Loucy (cell line): Measurements from ENCODE around the gene TIAM2.

Source experiments
- H2AFZ ChIP-seq: fragments of 200-600 bp; sonication (generic); 2 replicates; pipeline ENCODE4 v1.6.0; 2016; ENCODE audit warnings: antibody characterized with exemption, mild to moderate bottlenecking, low read length, moderate library complexity
- H3F3A ChIP-seq: fragments of 200-600 bp; 2 replicates; pipeline ENCODE4 v1.6.0; 2016; ENCODE audit warnings: antibody characterized with exemption, low read depth, mild to moderate bottlenecking
- H3K27me3 ChIP-seq: fragments of 200-600 bp; sonication (generic); 2 replicates; pipeline ENCODE4 v1.6.1; 2014; ENCODE audit warnings: low read length, mild to moderate bottlenecking; ENCODE audit not compliant: insufficient read depth, poor library complexity, severe bottlenecking
- H3K36me3 ChIP-seq: fragments of 200-600 bp; sonication (generic); 2 replicates; pipeline ENCODE4 v1.6.1; 2016; ENCODE audit warnings: low read length; ENCODE audit not compliant: insufficient read depth
- H3K4me1 ChIP-seq: fragments of 200-600 bp; sonication (generic); 2 replicates; pipeline ENCODE4 v1.5.1; 2014; ENCODE audit warnings: low read length, mild to moderate bottlenecking; ENCODE audit not compliant: insufficient read depth, poor library complexity, severe bottlenecking
- H3K4me2 ChIP-seq: fragments of 200-600 bp; sonication (generic); 2 replicates; pipeline ENCODE4 v1.6.0; 2014; ENCODE audit warnings: antibody characterized with exemption, low read length, low read depth, mild to moderate bottlenecking; ENCODE audit not compliant: poor library complexity, severe bottlenecking
- H3K4me3 ChIP-seq: fragments of 200-600 bp; sonication (generic); 2 replicates; pipeline ENCODE4 v1.5.1; 2014; ENCODE audit warnings: low read length, mild to moderate bottlenecking, mixed read lengths; ENCODE audit not compliant: poor library complexity, severe bottlenecking
- H3K79me2 ChIP-seq: fragments of 200-600 bp; sonication (generic); 2 replicates; pipeline ENCODE4 v1.6.1; 2014; ENCODE audit warnings: low read length; ENCODE audit not compliant: insufficient read depth
- H3K9ac ChIP-seq: fragments of 200-600 bp; sonication (generic); 2 replicates; pipeline ENCODE4 v1.6.0; 2014; ENCODE audit warnings: mild to moderate bottlenecking, low read depth, low read length, moderate library complexity; ENCODE audit not compliant: poor library complexity, severe bottlenecking
- H3K9me2 ChIP-seq: fragments of 200-600 bp; sonication (generic); replicated peaks from 2 replicates; pipeline ENCODE4 v1.6.1; 2016; ENCODE audit warnings: low read depth, low read length, mixed read lengths
- H3K9me3 ChIP-seq: fragments of 200-600 bp; sonication (generic); 2 replicates; pipeline ENCODE4 v1.6.1; 2014; ENCODE audit warnings: mild to moderate bottlenecking, antibody characterized with exemption, low read length, low read depth; ENCODE audit not compliant: insufficient read depth
- H4K20me1 ChIP-seq: fragments of 200-600 bp; sonication (generic); 2 replicates; pipeline ENCODE4 v1.6.0; 2014; ENCODE audit warnings: antibody characterized with exemption, low read length, mild to moderate bottlenecking; ENCODE audit not compliant: insufficient read depth, poor library complexity, severe bottlenecking
- EZH2phosphoT487 ChIP-seq: fragments of 200-600 bp; IDR thresholded peaks from 2 replicates; pipeline ENCODE4 v1.6.1; 2018; ENCODE audit warnings: antibody characterized with exemption, mild to moderate bottlenecking, moderate library complexity, borderline replicate concordance
- TF ChIP-seq, protein P1 (sequence below): fragments of 200-600 bp; sonication (generic); conservative IDR thresholded peaks from 2 replicates; pipeline ENCODE4 v1.5.1; 2014; ENCODE audit warnings: mild to moderate bottlenecking, antibody characterized with exemption, low read length

Gene TIAM2

DNA sequence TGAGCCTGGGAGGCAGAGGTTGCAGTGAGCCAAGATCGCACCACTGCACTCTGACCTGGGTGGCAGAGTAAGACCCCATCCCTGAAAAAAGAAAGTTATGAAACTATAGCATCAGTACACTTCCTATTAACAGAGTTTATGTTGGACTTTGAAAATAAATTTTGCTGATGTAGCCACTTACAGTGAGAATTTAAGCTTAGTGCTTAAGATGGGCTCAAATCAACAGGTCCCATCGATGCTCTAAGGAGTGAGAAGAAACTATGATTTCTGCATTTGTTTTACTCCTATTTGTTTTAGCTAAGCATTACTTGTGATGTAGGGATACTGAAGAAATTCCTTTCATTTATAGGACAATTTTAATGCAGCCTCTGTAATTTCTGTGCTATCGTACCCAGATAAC is 175.4 kb downstream of the TIAM2 start:
- Histone ChIP-seq H3K9ac (no peak overlapping the region), H2AFZ (no peak overlapping the region), H4K20me1 (no peaks in the 10 kb centered on the region), H3K27me3 (no peaks in the 10 kb centered on the region), H3K79me2 (no peaks in the 10 kb centered on the region), H3K4me1 (no peaks in the 10 kb centered on the region), H3K9me2 (no peaks in the 10 kb centered on the region), H3K4me2 (no peak overlapping the region), H3F3A (no peaks in the 10 kb centered on the region; the same call in 1 of the 2 replicates), H3K9me3 (no peaks in the 10 kb centered on the region), H3K4me3 (no peak overlapping the region), H3K36me3 (no peaks in the 10 kb centered on the region)
- TF ChIP-seq, protein P1, sequence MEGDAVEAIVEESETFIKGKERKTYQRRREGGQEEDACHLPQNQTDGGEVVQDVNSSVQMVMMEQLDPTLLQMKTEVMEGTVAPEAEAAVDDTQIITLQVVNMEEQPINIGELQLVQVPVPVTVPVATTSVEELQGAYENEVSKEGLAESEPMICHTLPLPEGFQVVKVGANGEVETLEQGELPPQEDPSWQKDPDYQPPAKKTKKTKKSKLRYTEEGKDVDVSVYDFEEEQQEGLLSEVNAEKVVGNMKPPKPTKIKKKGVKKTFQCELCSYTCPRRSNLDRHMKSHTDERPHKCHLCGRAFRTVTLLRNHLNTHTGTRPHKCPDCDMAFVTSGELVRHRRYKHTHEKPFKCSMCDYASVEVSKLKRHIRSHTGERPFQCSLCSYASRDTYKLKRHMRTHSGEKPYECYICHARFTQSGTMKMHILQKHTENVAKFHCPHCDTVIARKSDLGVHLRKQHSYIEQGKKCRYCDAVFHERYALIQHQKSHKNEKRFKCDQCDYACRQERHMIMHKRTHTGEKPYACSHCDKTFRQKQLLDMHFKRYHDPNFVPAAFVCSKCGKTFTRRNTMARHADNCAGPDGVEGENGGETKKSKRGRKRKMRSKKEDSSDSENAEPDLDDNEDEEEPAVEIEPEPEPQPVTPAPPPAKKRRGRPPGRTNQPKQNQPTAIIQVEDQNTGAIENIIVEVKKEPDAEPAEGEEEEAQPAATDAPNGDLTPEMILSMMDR, result no peak
- TF ChIP-seq EZH2phosphoT487, result no peak

DNA sequence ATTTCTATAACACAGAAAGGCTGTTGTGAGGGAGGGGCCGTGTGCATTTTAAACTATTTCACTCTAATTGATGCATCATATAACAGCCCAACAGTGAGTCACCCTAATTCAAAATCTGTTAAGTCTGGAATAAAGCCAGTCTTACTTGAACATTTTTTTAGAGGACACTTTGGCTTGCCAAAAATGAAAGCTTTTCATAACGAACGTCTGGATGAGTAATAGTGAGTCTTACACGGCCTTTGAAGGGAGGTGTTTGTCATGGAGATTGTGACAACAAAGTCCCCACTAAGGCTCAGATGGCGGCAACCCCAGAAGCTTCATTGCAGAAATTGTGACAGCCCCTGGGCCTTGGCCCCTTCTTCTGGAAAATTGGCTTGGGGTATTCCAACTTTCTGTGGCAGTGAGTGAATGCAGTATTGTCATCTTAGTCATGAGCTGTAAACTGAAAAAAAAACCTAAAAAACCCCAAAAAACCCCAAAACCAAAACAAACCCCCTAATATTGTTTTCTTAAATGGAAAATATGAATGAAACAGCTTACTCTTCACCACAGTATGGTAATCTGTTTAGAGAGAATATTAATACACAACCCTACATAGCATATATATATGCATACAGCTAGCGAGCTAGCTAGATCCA is 176.1 kb downstream of the TIAM2 start:
- Histone ChIP-seq H3K36me3 (no peaks in the 10 kb centered on the region), H3K4me1 (no peaks in the 10 kb centered on the region), H3K9ac (no peak overlapping the region), H3F3A (no peaks in the 10 kb centered on the region; the same call in 1 of the 2 replicates), H3K27me3 (no peaks in the 10 kb centered on the region), H4K20me1 (no peaks in the 10 kb centered on the region), H3K79me2 (no peaks in the 10 kb centered on the region), H2AFZ (no peak overlapping the region), H3K9me2 (no peaks in the 10 kb centered on the region), H3K9me3 (no peaks in the 10 kb centered on the region), H3K4me3 (no peak overlapping the region), H3K4me2 (no peak overlapping the region)
- TF ChIP-seq EZH2phosphoT487, result no peak
- TF ChIP-seq, protein P1, result no peak

DNA sequence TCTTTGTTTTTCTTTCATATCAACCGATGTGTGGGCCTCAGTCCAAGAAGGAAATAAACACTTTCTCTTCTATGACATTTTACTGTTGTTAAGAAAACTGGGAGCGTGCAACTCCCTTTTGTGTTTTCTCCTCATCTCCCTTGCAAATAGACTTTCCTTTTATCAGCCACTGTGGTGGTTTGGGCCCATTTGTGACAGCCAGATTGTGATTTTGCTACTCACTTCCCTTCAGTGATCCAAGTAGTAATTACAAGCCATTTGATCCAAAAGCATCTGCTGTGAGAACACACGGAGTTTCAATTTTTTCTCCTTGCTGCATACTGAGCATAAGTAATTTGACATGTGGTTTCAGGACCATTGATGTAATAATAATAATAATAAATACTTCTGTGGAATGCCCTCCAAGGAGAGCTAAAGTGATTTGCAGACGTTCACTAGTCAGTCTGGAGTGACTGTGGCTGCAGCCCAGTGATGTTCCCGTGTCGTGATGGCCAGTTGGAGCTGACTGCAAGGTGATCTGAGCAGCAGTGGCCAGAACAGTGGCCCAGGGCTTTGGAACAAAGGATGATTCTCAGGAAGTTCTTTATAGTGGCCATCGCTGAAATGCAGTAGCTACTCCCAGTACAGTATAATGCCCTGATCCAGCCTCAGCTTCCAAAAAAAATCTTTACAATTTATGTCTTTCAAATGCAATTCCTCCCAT is 176.8 kb downstream of the TIAM2 start:
- no peak overlapping the region for H3K4me2 ChIP-seq
- H3K9ac ChIP-seq, result no peak overlapping the region
- H3F3A ChIP-seq, result no peaks in the 10 kb centered on the region; the same call in 1 of the 2 replicates
- no peaks in the 10 kb centered on the region for H3K9me3 ChIP-seq
- H3K36me3 ChIP-seq, result no peaks in the 10 kb centered on the region
- no peaks in the 10 kb centered on the region for H3K4me1 ChIP-seq
- no peaks in the 10 kb centered on the region for H3K9me2 ChIP-seq
- no peak overlapping the region for H3K4me3 ChIP-seq
- no peak overlapping the region for H2AFZ ChIP-seq
- no peaks in the 10 kb centered on the region for H3K27me3 ChIP-seq
- TF ChIP-seq, protein P1, result no peak
- TF ChIP-seq EZH2phosphoT487, result no peak
- no peaks in the 10 kb centered on the region for H3K79me2 ChIP-seq
- H4K20me1 ChIP-seq, result no peaks in the 10 kb centered on the region
